ENCODE data around the gene LCE5A. TPM values are rescaled to one million over a fixed set of nuclear protein-coding genes. Genes with fewer than 3 reads are reported as not detected.
A peak's percentile ranks its signal among the peaks of the same experiment; 100 is the strongest.

The LCE5A gene
- total RNA-seq, 6 experiments from 2014 or later: not detected

GRCh38 chr1:152495066-152495675, 15.4 kb upstream of the LCE5A start:
- Mint-ChIP-seq H3K36me3 (ENCODE audit: low read depth) (no peaks in the 10 kb centered on the region), H3K9me3 (no peaks in the 10 kb centered on the region; the same call in 1 of the 2 replicates), H3K4me3 (no peak overlapping the region), H3K4me1 (ENCODE audit: low read depth) (no peaks in the 10 kb centered on the region), H3K27ac (no peak overlapping the region), H3K27me3 (ENCODE audit: insufficient read depth) (peaks cover 3% of the 10 kb centered on the region)
- TF ChIP-seq CTCF (IDR thresholded peaks at IDR 0.05): peak; percentile 75
- peak; percentile 8 for DNase-seq

- no peaks in the 10 kb centered on the region; the same call in 1 of the 2 replicates for H3K9me3 Mint-ChIP-seq
- H3K27me3 Mint-ChIP-seq (ENCODE audit: insufficient read depth): peaks cover 3% of the 10 kb centered on the region
- TF ChIP-seq CTCF (IDR thresholded peaks at IDR 0.05): peak; percentile 73
- peak; percentile 4 for DNase-seq
- peaks cover 7% of the 10 kb centered on the region; the same call in 1 of the 2 replicates for H3K4me1 Mint-ChIP-seq (ENCODE audit: low read depth)
- H3K27ac Mint-ChIP-seq: no peak overlapping the region
- H3K4me3 Mint-ChIP-seq: no peak overlapping the region
- no peaks in the 10 kb centered on the region for H3K36me3 Mint-ChIP-seq (ENCODE audit: low read depth)
These were observed 13.3 kb upstream of the LCE5A start for GRCh38 chr1:152497273-152497672.

- DNase-seq: peak; percentile 49
- no peak for TF ChIP-seq CTCF (IDR thresholded peaks at IDR 0.05)
- H3K4me1 Mint-ChIP-seq (ENCODE audit: low read depth): peaks cover 16% of the 10 kb centered on the region; the same call in 1 of the 2 replicates
- H3K27me3 Mint-ChIP-seq (ENCODE audit: insufficient read depth): no peaks in the 10 kb centered on the region
- H3K36me3 Mint-ChIP-seq (ENCODE audit: low read depth): no peaks in the 10 kb centered on the region
- no peak overlapping the region for H3K4me3 Mint-ChIP-seq
- H3K27ac Mint-ChIP-seq: peak overlapping the region; percentile 76; the same call in 1 of the 2 replicates
- H3K9me3 Mint-ChIP-seq: no peaks in the 10 kb centered on the region; the same call in 1 of the 2 replicates
These were observed 8.9 kb upstream of the LCE5A start for GRCh38 chr1:152501704-152502103.

GRCh38 chr1:152502496-152503180, 8.0 kb upstream of the LCE5A start:
- H3K9me3 Mint-ChIP-seq: no peaks in the 10 kb centered on the region; the same call in 1 of the 2 replicates
- peak overlapping the region; percentile 76; the same call in 1 of the 2 replicates for H3K27ac Mint-ChIP-seq
- H3K4me1 Mint-ChIP-seq (ENCODE audit: low read depth): peaks cover 16% of the 10 kb centered on the region; the same call in 1 of the 2 replicates
- peak; percentile 58 for DNase-seq
- H3K27me3 Mint-ChIP-seq (ENCODE audit: insufficient read depth): peaks cover 4% of the 10 kb centered on the region; the same call in 1 of the 2 replicates
- H3K4me3 Mint-ChIP-seq: no peak overlapping the region
- TF ChIP-seq CTCF (IDR thresholded peaks at IDR 0.05): no peak
- no peaks in the 10 kb centered on the region for H3K36me3 Mint-ChIP-seq (ENCODE audit: low read depth)

- H3K27me3 Mint-ChIP-seq (ENCODE audit: insufficient read depth): peaks cover 8% of the 10 kb centered on the region
- H3K4me1 Mint-ChIP-seq (ENCODE audit: low read depth): peaks cover 16% of the 10 kb centered on the region; the same call in 1 of the 2 replicates
- peaks cover 8% of the 10 kb centered on the region; the same call in 1 of the 2 replicates for H3K9me3 Mint-ChIP-seq
- no peak overlapping the region for H3K4me3 Mint-ChIP-seq
- no peak for DNase-seq
- no peak for TF ChIP-seq CTCF (IDR thresholded peaks at IDR 0.05)
- H3K27ac Mint-ChIP-seq: no peak overlapping the region
- H3K36me3 Mint-ChIP-seq (ENCODE audit: low read depth): no peaks in the 10 kb centered on the region
These were observed 5.5 kb upstream of the LCE5A start for GRCh38 chr1:152505083-152505482.
